Lower leg skin (tissue), 3 donors: ENCODE measurements around the gene SAV1.

Experiments
- POLR2A ChIP-seq, 2 donors: fragments of 450-650 bp; IDR thresholded peaks; one replicate each; pipeline ENCODE4 v1.6.1; 2016 to 2017; ENCODE audit warnings: antibody characterized with exemption in 2 of 2, mild to moderate bottlenecking in 1 of 2, moderate library complexity in 1 of 2
- TF ChIP-seq, protein P1 (sequence below), 3 donors: fragments of 450-650 bp; IDR thresholded peaks; one replicate each; pipeline ENCODE4 v1.5.1; 2016; ENCODE audit warnings: antibody characterized with exemption in 3 of 3, mild to moderate bottlenecking in 3 of 3, moderate library complexity in 2 of 3

DNA sequence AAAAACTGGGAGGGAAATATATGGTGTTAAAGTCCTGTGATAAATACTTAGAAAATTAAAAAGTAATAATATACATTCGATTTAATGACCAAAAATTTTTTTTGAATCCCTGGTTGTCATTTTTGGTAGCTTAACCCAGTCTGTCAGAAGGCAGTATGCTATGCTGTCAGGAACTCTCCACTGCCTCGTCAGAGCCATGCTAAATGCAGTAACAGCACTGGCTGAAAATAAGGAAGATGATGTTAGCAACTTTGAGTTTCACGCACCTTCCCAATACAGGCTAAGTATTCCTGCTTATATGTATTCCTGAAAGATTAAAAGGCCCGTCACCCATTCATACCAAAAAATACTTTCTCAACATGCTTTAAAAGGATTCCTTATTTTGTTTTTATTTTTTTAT lies 34.2 kb downstream of the SAV1 start:
- TF ChIP-seq, protein P1, sequence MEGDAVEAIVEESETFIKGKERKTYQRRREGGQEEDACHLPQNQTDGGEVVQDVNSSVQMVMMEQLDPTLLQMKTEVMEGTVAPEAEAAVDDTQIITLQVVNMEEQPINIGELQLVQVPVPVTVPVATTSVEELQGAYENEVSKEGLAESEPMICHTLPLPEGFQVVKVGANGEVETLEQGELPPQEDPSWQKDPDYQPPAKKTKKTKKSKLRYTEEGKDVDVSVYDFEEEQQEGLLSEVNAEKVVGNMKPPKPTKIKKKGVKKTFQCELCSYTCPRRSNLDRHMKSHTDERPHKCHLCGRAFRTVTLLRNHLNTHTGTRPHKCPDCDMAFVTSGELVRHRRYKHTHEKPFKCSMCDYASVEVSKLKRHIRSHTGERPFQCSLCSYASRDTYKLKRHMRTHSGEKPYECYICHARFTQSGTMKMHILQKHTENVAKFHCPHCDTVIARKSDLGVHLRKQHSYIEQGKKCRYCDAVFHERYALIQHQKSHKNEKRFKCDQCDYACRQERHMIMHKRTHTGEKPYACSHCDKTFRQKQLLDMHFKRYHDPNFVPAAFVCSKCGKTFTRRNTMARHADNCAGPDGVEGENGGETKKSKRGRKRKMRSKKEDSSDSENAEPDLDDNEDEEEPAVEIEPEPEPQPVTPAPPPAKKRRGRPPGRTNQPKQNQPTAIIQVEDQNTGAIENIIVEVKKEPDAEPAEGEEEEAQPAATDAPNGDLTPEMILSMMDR (IDR thresholded peaks at IDR 0.05), result no peak
- no peak for TF ChIP-seq POLR2A (IDR thresholded peaks at IDR 0.05)
